Adrenal gland (tissue), 5 donors: Measurements from ENCODE around the gene DCDC2C.

Source experiments
- CTCF ChIP-seq, 6 experiments: fragments of 450-650 bp in 4 of 6; fragments of 200-600 bp in 2 of 6; sonication (generic) in 1 of 6; IDR thresholded peaks; 1 replicate in 5 of 6; 2 replicates in 1 of 6; pipeline versions ENCODE4 v1.5.1 to v1.8.0; 2016 to 2021; ENCODE audit warnings: antibody characterized with exemption in 6 of 6, mild to moderate bottlenecking in 2 of 6, moderate library complexity in 1 of 6
- POLR2A ChIP-seq, 2 donors: fragments of 450-650 bp; IDR thresholded peaks; one replicate each; pipeline ENCODE4 v1.6.1; 2017; ENCODE audit warnings: antibody characterized with exemption in 2 of 2, mild to moderate bottlenecking in 2 of 2, moderate library complexity in 1 of 2
- donor health status: DM: no; HTN: no; CAD: no.

GRCh38 chr2:3776311-3776710 is 72.9 kb downstream of the DCDC2C start:
- TF ChIP-seq CTCF (IDR thresholded peaks at IDR 0.05) (no peak), POLR2A (IDR thresholded peaks at IDR 0.05) (no peak)
